Posterior cingulate gyrus (tissue), 11 donors: Measurements from ENCODE around the gene ZNF710.
"Not testable (repeated sequence)": the region's sequence is repeated elsewhere in the genome, so short reads cannot be mapped to it uniquely, and the experiment has no call there.

Experiments used
- DNase-seq, 10 donors: peaks; one replicate each; pipeline versions ENCODE4 v3.0.0 to v3.0.0-alpha.2; 2020 to 2021; ENCODE audit warnings: mixed read lengths in 3 of 10
- intact Hi-C: fragments of 100-400 bp; cut with DNase I; formaldehyde crosslinking; loops from one replicate; pipeline ENCODE4 v1.15.1; 2023

ZNF710 gene, protein sequence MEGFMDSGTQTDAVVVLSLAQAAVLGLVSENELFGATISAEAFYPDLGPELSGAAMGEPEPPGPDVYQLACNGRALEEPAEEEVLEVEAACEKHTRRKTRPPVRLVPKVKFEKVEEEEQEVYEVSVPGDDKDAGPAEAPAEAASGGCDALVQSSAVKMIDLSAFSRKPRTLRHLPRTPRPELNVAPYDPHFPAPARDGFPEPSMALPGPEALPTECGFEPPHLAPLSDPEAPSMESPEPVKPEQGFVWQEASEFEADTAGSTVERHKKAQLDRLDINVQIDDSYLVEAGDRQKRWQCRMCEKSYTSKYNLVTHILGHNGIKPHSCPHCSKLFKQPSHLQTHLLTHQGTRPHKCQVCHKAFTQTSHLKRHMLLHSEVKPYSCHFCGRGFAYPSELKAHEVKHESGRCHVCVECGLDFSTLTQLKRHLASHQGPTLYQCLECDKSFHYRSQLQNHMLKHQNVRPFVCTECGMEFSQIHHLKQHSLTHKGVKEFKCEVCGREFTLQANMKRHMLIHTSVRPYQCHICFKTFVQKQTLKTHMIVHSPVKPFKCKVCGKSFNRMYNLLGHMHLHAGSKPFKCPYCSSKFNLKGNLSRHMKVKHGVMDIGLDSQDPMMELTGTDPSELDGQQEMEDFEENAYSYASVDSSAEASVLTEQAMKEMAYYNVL

DNA sequence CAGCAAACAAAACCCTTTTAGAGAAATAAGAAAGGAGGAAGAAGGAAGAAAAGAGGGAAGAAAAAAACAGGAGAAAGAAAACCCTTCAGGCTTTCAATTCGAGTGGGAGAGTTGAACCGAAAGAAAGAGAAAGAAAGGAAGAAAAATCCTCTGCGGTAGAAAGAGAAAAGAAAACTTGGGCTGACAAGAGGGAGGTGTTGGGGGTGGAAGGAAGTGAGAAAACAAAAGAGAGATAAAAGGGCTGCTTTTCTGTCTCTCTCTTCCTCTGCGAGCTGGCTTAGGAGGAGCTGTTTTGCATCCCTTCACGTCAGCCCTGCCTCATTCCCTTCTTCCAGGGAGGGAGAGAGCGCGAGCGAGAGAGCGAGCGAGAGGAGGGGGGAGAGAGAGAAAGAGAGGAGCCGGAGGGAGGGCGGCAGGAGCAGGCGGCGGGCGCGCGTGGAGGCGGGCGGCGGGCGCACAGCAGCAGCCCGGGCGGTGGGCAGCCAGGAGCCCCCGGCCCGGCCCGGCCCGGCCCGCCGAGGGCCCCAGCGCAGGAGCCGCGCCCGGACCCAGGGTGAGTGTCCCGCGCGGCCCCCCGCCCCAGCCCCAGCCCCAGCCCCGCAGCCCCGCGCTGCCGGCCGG lies at the start of gene ZNF710:
Gene ZNF710, plus strand, starts transcription at position 263 of the 621 bp plus-strand sequence. CDS start 65,814 bp downstream, outside the sequence.
- intact Hi-C loops, result loop anchor here (10.0 kb wide), 1 partner anchor 106 kb away; the partner anchor contains the start of gene AP3S2
- peak; percentile 34 to 91 (median 52) for DNase-seq

DNA sequence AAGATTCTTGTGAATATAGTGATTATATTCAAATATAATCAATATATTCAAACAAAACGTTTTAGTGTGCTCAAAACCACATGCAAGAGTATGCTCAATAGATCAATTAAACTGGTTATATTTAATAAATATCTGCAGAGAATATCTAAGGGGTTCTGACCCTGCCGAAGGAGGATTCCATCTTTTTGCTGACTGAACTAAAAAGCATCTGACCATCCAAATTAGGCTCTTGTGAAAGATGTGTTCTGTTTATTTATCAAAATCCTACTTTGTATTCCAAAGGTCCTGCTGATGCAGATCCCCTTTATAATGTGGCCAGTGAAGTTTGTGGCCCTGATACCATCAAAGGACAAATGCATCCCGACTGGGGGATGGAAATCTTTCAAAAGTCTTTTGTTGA lies 46.6 kb upstream of the ZNF710 start:
- no peak for DNase-seq
- intact Hi-C loops, result no loop called here

DNA sequence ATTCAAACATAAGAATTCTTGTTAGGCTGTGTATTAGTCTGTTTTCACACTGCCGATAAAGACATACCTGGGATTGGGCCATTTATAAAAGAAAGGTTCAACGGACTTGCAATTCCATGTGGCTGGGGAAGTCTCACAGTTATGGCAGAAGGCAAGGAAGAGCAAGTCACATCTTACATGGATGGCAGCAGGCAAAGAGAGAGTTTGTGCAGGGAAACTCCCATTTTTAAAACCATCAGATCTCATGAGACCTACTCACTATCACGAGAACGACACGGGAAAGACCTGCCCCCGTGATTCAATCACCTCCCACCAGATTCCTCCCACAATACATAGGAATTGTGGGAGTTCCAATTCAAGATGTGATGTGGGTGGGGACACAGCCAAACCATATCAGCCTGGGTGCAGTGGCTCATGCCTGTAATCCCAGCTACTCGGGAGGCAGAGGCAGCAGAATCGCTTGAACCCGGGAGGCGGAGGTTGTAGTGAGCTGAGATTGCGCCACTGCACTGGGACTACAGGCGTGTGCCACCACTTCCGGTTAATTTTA lies 45.6 kb upstream of the ZNF710 start:
- intact Hi-C loops, result not testable (repeated sequence)
- peak in 1 of 10 donors; percentile 24 for DNase-seq

DNA sequence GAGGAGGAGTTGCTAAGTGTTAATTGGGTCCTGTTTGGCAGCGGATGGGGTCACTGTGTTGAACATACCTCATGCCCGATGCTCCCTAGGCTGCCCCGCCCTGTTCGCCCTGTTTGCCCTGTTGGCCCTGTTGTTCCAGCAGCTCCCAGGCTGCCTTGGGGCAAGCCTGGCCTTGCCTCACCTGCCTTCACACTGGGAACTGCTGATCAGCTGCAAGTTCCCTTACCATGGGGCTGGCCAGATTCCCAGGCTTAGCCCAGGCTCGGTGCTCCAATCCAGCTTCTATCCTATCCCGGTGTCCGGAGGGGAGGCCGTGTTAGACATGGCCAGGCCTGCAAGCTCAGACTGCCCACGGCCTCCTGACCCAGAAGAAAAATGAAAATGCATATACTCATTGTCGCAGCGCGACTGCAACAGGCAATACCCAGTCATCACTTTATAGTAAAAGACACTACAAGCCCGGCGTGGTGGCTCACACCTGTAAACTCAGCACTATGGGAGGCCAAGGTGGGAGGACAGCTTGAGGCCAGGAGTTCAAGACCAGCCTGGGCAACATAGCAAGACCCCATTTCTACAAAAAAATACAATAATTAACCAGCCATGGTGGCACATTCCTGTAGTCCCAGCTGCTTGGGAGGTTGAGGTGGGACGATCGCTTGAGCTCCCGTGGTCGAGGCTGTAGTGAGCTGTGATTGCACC lies 42.9 kb upstream of the ZNF710 start:
- peak in 1 of 10 donors; percentile 56 for DNase-seq
- intact Hi-C loops, result no loop called here

DNA sequence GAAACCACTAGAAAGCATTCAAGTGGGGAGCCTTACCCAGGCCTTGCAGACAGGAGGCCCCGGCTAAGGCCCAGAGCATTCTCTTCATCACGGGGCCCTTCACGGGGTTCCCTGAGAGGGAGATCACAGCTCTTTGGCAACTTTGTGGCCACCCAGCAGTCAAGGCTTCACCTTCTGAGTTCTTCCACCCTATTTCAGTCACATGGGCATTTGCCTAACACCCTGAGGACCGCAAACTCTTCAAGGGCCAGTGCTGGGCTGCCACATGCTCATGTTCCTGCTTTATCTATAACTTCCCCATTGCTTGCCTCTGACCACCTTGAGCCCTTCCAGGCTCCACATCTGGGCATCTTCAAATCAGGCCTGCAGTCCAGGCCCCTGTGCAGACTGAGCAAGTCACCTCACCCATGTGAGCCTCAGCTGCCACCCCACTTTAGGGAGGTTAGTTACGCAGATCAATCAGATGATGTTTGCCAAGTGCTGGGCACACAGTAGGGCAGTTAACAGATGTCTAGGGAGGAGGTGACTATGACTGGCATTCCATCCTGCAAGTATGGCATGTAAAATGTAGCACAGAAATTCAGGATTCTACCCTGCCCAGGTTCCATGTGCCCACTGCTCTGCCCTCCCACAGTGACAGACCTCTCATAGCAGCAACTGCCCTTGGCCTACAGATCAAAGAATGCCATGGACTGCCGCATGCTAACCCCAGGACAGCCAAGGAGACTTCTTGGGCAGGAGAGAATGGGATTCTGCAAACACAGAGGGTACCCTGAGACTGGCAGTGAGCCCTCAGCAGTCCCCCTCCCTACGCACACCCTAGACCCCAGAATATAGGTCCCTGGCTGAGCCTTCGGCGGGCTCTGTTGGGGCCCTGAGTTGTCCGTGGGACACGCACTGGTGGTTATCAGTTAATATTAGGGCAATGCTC lies 37.6 kb upstream of the ZNF710 start:
- peak in 6 of 10 donors; percentile 5 to 64 (median 26) for DNase-seq
- intact Hi-C loops, result no loop called here

DNA sequence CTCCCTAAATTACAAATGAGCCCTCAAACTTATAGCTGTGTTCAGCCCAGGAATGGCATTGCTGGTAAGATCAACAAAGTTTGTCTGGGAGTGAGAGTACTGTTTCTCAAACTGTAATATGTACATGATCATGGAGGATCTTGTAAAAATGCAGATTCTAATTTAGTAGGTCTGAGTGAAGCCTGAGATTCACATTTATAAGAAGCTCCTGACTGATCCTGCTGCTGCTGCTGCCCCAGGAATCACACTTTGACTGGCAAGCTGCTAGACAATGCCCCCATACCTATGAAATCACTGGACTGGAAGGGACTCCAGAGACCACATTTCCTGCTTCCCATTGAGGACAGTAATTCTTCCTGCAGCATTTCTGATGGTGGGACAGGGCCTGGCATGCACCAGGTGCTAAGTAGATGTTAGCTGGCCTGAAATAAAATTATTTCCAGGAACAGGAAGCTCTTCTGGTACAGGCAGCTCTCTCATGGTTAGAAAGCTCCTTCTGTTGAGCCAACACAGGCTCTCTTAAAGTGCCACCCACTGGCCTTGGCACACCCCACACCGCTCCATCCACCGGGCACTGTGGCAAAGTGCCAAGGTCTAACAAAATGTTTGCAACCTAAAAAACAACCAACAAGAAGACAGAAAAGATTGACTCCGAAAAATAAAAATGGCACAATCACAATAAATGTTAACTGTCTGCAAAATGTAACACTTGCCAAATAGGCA lies 36.7 kb upstream of the ZNF710 start:
- peak in 5 of 10 donors; percentile 13 to 71 (median 21) for DNase-seq
- intact Hi-C loops, result no loop called here

DNA sequence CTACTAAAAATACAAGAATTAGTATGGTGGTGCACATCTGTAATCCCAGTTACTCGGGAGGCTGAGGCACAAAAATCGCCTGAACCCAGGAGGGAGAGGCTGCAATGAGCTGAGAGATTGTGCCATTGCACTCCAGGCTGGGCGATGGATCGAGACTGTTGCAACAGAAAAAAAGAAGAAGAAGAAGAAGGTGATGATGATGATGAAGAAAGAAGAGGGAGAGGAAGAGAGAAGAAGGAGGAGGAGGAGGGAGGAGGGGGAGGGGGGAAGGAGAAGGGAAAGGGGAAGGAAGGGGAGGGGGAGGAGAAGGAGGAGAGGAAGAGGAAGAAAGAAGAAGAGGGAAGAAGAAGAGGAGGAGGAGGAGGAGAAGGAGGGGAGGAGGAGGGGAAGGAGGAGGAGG lies 33.2 kb upstream of the ZNF710 start:
- peak in 1 of 10 donors; percentile 18 for DNase-seq
- intact Hi-C loops, result no loop called here

DNA sequence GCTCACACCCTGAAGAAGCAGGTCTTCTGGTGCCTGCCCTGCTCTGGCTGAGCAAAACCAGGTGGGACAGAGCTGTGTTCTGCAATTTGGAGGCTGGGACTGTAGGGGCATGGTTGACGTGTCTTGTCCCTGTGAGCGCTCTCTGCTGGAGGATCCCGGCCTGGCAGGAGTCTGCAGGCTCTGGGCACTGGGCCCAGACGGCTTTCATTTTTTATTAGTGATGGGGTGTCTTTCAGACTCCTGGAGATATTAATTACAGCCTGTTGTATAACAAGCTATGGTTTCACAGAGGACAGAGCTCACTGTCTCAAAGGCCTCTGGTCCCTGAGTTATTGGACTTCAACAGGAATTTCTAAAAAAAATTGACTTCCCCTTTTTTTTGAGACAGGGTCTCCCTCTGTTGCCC lies 29.5 kb upstream of the ZNF710 start:
- peak in 8 of 10 donors; percentile 16 to 91 (median 61) for DNase-seq
- intact Hi-C loops, result no loop called here

DNA sequence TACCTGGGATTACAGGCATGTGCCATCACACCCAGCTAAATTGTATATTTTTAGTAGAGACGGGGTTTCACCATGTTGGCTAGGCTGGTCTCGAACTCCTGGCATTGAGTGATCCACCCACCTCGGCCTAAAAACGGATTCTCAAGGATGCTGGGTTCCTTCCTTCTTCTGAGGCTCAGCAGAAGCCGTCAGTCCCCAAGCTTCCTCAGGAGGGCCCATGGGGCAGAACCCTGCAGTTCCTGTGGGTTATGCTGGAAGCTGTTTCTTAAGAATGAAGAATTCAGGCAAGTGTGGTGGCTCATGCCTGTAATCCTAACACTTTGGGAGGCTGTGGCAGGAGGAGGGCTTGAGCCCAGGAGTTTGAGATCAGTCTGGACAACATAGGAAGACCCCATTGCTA lies 29.0 kb upstream of the ZNF710 start:
- intact Hi-C loops, result no loop called here

DNA sequence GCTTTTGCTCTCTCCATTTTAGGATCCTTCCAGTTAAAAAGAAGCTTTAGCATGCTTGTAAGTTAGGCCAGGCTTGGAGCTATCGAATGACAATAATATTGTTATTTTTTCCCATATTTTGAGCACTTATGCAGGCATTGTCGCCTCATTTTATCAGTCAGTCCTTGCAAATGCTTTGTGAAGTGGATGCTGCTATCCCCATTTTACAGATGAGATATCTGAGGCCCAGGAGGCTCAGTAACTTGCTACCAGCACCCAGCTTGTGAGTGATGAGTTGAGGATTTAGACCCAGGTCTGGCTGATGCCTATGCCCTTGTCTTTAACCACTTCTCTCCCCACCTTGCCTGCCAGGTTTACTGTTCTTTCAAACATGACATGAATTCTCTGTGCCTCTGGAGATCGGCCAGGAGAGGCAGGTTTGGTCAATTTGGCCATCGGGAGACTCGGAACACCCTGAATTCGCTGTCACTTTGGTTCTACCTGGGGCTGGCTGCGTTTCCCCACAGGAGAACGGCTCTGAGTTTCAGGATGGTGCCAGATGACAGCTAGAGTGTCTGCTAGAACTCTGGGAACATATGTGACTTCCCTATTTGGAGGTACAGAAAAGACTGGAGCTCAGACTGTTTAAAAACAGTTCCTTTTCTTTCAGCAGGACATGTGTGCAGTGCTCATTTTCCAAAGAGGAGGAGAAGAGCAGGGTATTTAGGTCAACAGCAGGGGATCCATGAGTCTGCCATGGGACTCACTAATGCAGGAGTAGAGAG lies 25.5 kb upstream of the ZNF710 start:
- intact Hi-C loops, result no loop called here
- peak in 2 of 10 donors; percentile 70 to 79 for DNase-seq

More for the DNA sequence above, 29.0 kb upstream of the ZNF710 start:
- DNase-seq, result peak in 2 of 10 donors; percentile 39 to 78

DNA sequence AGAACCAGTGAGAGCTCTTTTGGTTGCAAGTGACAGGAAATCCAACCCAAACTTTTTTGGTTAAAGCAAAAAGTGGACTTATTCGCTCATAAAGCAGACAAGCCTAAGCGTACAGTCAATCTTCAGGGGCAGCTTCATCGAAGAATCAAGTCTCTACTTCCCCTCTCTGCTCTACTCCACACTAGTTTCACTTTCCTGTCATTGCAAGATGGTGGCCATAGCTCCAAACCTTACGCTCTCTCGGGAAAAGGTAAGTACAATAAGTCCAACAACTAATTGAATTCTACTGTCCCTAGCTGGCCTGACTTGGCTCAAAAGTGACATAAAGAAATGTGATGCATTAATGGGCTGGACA lies 24.9 kb upstream of the ZNF710 start:
- intact Hi-C loops, result no loop called here
- DNase-seq, result no peak

DNA sequence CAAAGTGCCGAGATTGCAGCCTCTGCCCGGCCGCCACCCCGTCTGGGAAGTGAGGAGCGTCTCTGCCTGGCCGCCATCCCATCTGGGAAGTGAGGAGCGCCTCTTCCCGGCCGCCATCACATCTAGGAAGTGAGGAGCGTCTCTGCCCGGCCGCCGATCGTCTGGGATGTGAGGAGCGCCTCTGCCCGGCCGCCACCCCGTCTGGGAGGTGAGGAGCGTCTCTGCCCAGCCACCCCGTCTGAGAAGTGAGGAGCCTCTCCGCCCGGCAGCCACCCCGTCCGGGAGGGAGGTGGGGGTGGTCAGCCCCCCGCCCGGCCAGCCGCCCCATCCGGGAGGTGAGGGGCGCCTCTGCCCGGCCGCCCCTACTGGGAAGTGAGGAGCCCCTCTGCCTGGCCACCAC lies 23.3 kb upstream of the ZNF710 start:
- intact Hi-C loops, result not testable (repeated sequence)

DNA sequence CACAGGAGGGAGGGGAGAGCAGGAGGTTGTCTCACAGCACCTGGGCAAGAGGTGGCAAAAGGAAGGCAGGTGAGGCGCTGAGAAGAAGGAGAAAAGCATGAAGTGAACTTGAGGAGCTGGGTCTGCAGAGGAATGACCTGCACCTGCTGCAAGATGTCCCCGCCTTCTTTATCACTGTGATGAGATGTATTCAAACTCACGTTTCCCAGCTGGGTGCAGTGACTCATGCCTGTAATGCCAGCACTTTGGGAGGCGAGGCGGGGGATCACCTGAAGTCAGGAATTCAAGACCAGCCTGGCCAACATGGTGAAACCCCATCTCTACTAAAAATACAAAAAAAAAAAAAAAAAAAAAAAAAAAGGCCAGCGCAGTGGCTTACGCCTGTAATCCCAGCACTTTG lies 22.2 kb upstream of the ZNF710 start:
- DNase-seq, result peak in 1 of 10 donors; percentile 24
- intact Hi-C loops, result no loop called here

More for the DNA sequence above, 23.3 kb upstream of the ZNF710 start:
- DNase-seq, result peak in 1 of 10 donors; percentile 49

DNA sequence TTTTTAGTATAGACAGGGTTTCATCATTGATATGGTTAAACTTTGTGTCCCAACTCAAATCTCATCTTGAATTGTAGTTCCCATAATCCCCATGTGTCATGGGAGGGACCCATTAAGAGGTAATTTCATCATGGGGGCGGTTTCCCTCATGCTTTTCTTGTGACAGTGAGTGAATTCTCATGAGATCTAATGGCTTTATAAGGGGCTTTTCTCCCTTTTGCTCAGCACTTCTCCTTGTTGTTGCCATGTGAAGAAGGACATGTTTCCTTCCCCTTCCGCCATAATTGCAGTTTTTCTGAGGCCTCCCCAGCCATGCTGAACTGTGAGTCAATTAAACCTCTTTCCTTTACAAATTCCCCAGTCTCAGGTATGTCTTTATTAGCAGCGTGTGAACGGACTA lies 20.2 kb upstream of the ZNF710 start:
- no peak for DNase-seq
- intact Hi-C loops, result no loop called here

DNA sequence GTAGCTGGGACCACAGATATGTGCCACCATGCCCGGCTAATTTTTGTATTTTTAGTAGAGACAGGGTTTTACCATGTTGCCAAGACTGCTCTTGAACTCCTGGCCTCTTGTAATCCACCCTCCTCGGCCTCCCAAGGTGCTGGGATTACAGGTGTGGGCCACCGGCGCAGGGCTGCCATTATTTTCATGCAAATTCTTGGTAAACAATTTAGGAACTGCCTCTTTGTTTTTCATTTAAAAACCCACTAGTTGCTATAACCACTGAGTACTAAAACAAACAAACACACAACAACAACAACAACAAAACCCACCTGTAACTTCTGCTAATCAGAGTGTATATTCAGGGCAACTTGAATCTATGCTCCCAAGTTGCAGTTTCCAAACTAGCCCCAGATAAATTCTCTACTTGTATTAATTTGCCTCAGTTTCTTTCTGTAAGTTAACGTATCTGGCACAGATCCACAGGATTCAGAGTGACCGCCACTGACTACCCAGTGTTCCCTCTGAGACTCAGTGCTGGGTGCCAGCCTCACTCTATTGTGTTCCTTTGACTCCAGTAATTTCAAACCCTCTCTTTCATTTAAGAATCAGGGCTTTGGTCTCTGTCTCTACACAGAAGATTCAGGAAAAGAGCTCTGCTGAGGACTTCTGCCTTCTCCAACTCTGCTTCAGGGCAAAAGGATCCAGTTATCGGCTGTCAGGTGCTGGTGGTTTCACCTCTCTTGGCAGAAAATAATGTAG lies 18.6 kb upstream of the ZNF710 start:
- DNase-seq, result peak in 2 of 10 donors; percentile 30 to 44
- intact Hi-C loops, result no loop called here

DNA sequence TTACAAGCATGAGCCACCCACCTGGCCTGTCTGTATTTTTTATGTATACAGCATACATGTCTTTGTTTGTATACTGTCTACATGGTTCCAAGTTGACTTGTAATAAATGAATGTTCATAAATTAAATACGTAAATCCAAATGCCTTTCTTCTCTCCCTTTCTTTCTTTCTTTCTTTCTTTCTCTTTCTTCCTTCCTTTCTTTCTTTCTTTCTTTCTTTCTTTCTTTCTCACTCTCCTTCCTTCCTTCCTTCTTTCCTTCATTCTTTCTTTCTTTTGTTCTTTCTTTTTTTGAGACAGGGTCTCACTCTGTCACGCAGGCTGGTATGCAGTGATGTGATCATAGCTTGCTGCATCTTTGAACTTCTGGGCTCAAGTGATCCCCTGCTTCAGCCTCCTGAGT lies 17.1 kb upstream of the ZNF710 start:
- intact Hi-C loops, result no loop called here
- peak in 1 of 10 donors; percentile 5 for DNase-seq

DNA sequence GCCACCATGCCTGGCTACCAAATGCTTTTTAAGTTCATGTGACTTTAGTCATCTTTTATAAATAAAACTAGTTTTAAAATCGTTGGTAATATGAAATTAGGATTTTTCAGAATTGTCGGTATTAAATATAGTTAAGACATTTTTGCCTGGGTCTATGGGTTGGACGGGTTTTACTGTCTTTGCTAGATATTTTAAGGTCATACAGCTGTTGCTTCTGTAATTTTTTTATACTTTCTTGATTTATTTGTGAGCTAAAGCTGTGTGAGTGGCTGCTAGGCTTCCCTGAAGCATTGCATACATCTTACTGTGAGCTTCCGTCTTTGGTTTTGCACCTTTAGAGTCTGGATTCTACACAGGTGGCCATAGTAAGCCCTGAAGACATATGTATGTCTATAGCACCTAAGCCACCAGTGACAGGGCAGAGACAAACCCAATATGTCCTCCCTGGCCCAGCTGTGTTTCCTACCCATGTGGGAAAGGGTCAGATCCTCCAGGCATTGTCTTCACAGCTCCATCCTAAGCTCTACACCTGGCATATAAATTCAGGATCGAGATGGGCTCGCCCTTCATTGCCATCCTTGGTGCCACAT lies 16.6 kb upstream of the ZNF710 start:
- peak in 1 of 10 donors; percentile 4 for DNase-seq
- intact Hi-C loops, result no loop called here
